AG08396 (cell line): ENCODE measurements around the gene CDC42BPG.
A peak's percentile ranks its signal among the peaks of the same experiment; 100 is the strongest.

Experiments used
- DNase-seq: peaks from one replicate; pipeline ENCODE4 v3.0.0; 2012; ENCODE audit warnings: low spot score, mixed read lengths

CDC42BPG gene

GRCh38 chr11:64878494-64879243 is 34.2 kb upstream of the CDC42BPG start, which contains the start of gene EHD1:
Gene EHD1 (minus strand): TSS chr11:64878621. CDS start chr11:64878464, 157 bp downstream.
- peak; percentile 100 for DNase-seq

- no peak for DNase-seq
Observed at GRCh38 chr11:64878223-64878493, 33.7 kb upstream of the CDC42BPG start.

- no peak for DNase-seq
Observed at GRCh38 chr11:64877390-64878222, 33.2 kb upstream of the CDC42BPG start.

- DNase-seq, result peak; percentile 72
Observed at GRCh38 chr11:64876835-64877341, 32.4 kb upstream of the CDC42BPG start.

GRCh38 chr11:64876229-64876750 is 31.8 kb upstream of the CDC42BPG start:
- DNase-seq, result no peak

- no peak for DNase-seq
Observed at GRCh38 chr11:64875369-64876228, 31.1 kb upstream of the CDC42BPG start.

GRCh38 chr11:64874308-64875240 is 30.1 kb upstream of the CDC42BPG start:
- no peak for DNase-seq

GRCh38 chr11:64872790-64873488 is 28.5 kb upstream of the CDC42BPG start:
- no peak for DNase-seq

GRCh38 chr11:64871492-64871891 is 27.0 kb upstream of the CDC42BPG start:
- no peak for DNase-seq

- DNase-seq, result no peak
Observed at GRCh38 chr11:64870893-64871466, 26.5 kb upstream of the CDC42BPG start.

- peak; percentile 70 for DNase-seq
Observed at GRCh38 chr11:64870176-64870892, 25.9 kb upstream of the CDC42BPG start.

GRCh38 chr11:64869571-64870175 is 25.2 kb upstream of the CDC42BPG start:
- no peak for DNase-seq

GRCh38 chr11:64868904-64869570 is 24.6 kb upstream of the CDC42BPG start:
- DNase-seq, result peak; percentile 83

GRCh38 chr11:64867748-64868462 is 23.5 kb upstream of the CDC42BPG start:
- DNase-seq, result no peak

- no peak for DNase-seq
Observed at GRCh38 chr11:64866173-64866491, 21.7 kb upstream of the CDC42BPG start.

- DNase-seq, result peak; percentile 62
Observed at GRCh38 chr11:64865286-64866172, 21.1 kb upstream of the CDC42BPG start.
